ENCODE data around the gene KCTD15.

Gene KCTD15

DNA sequence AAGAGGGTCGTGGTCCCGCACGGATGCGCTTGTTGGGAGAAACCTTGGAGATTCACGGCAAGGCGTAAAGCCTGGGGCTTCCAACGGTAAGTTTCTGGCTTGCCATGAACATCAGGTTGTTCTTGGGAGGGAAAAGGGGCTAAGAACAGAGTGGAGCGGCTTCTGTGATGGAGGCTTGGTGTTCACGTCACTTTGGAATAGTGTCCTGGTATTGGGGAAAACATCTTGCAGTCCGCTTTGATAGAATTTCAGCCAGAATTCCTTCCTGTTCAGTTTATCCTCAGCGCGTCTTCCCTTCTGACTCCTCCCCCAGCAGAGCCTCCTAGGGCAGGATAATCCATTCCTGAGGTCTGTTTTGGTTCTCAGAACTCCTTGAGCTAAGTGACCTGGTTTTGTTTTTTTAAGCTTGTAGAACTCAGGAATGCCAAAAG is 2.0 kb downstream of the KCTD15 start:
- no peak for DNase-seq

DNA sequence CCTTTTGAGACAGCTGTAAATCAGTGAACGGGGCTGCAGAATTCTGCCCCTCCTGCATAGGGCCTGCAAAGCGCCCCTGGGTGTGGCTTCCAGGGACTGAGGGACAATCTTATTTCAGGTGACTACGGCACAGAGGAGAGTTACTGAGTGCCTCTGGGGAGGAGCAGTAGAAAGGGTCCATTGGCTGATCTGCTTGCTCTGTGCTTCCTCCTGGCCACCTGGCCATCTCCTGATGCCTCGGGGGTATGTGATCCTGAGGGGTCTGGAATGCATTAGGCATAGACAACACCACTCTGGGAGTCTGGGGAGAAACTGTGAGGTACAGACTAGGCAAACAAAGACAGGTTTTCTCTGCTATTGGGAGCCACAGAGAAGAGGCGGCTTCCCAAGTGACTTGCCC is 2.8 kb downstream of the KCTD15 start:
- no peak for DNase-seq

DNA sequence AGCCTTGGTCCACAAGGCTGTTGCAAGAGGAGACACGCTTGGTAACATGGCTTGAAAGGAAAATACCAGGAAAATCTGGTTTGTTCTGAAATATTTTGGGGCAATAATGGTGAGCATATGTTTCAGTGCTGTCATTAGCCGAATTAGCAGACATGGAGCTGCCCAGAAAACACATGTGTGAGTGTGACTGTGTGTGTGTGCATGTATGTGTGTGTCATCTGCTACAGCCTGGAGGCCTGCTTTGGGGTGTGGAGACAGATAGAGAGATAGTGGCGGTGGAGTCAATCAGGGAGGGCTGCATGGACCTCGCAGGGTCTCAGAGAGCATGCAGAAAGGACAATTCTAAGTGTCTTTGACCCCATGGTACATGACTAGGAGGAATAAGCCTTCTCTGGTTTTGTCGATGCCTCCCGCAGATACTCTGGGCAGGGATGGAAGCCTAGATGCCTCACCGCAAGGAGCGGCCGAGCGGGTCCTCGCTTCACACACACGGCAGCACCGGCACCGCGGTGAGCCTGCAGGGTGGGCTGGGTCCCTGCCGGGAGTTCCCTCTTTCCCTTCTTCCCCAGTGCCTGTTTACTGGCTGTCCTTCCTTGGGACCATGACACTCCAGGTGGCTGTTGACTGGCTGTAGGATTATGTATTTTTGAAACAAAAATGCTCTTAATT is 3.5 kb downstream of the KCTD15 start:
- no peak for DNase-seq

DNA sequence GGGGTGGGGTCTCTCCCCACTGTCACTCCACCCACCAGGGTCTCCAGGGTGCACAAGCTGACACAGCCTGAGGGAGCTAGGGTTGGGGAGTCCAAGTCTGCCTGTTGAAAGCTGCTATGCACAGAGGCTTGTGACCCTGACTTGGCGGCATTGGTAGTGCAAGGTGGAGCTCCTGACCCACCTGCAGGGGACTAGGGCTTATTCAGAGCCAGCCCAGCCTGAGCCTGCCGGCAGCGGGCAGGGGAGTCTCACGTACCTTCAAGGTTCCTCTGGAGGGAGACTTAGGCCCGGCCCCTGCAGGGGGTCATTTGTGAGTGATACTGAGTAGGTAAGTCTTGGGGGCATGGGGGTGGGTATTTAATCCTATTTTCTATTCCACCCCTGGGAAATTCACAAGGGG is 4.7 kb downstream of the KCTD15 start:
- no peak for DNase-seq

DNA sequence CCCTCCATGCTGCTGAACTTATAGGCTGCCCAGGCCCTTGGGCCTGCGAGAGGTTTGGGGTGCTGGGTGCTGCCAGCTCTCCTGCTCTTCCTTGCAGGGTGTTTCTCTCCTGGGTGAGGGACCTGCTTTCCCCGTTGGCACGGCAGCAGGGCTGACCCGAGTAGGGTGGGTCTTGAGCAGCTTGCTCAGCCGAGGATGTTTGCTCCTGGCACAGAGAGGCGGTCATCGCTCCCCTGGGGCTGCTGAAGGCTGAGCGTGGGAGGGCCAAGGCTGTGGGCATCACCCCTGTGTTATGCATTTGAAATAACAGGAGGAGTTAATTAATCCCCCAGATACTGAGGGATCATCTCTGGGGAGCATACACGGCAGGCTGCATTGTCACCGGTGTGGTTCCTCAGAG is 5.3 kb downstream of the KCTD15 start:
- DNase-seq, result no peak

DNA sequence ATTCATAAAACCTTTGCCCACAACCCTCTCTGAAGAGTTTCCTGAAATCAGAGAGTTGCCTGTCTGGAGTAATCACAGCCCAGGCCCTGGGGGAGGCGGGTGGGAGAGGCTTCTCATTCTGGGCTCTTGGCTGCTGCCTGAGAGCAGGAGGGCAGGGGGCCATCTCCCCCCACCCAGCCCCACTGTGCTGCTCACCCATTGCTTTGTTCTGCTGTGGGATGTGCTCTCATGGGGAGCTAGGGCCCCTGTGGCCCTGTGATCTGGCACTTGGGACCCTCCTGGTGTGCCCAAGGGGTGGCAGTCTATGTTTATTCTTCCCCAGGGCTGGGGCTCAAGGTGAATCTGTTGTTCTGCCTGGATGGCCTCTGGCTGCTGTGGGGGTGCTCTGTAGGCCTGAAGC is 6.1 kb downstream of the KCTD15 start:
- no peak for DNase-seq

DNA sequence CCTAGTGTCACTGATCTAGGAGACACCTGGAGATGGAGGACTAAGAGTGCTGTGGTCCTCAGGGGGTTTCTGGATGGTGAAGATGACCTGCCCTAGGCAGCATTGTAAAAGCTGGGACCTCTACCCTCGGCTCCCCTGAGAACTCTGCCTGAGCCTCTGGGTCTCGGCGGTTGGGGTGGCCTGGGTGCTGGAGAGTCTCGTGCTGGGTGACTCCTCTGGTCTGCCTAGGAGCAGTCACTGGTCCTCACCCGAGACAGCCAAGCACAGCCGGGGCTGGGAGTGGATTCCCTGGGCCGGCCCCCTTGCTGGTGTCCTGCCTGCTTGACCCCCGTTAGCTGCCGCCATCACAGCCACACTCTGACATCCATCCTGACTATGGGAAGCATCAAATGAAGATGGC is 6.7 kb downstream of the KCTD15 start:
- no peak for DNase-seq

DNA sequence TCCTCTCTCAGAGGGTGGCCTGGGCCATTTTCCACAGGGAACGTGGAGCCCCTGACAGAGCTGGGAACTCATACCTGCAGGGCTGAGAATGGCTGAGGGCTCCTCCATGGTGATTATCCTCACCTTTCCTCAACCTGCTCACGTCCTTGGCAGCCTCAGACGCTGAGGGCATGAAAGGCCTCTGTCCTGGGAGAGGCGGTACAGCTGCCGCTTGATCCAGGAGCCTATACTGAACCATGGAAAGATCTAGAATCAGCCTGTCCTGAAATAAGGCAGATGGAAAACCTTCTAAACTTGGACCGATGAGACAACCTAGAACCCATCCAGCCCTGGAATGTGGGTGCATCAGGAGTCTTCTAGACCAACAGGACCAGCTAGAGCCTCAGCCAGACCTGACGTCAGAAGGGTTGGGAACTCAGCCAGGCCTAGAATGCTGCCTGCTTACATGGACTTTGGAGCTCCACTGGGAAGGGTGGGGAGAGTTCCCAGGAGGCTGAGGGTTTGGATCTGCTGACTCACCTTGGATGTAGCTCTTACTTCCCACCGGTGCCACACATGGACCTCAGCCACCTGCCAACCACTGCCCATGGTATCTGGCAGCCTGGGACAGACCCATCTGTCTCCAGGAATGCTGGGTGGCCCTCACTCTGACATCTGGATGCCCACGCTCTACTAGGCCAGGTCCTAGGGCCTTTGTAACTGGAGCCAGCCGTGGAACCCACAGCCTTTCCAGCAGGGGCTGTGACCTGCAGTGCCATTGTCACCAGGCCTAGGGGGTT is 7.5 kb downstream of the KCTD15 start:
- DNase-seq, result no peak

DNA sequence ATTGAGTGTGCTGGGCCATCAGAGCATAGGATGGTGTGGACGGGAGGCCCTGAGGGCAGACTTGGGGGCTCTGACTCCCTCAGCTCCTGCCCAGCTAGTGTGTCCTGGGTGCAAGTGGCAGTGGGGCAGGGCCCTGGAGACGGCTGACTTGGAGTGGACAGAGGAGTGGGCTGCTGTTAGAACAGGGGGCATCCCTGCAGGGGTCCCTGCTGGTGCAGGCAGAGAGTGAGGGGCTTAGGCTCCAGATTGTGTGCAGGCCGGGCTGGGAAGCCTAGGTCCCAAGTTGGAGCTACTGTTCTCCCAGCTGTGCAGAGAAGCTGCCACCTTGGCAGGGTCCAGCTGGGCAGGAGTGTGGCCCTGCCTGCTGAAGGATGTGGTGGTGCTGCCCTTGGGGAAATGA is 8.6 kb downstream of the KCTD15 start:
- no peak for DNase-seq

DNA sequence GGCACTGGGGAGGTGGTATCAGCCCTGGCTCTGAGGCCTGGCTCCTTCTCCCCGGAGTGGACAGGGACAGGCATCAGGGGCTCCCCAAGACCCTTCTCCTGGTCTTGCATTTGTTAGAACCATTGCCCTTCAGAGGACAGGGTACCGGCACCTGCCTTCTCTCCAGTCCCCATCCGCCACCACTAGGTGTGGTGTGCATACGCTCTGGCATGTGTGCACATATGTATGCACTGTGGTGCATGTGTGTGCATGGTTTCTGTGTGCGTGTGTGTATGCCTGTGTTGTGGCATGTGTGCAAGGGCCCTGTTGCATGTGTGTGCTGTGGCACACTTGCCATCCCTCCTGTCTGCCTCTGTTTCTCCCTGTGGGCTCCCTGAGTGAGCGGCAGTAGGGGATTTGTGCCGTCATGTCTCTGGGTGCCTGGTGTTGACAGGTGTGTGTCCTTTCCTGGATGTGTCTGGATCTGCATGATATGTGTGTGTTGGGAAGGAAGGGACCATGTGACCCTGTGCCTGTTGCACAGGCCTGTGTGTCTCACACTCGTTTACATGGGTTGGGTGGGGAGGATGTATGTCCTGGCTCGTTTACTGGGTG is 9.3 kb downstream of the KCTD15 start:
- no peak for DNase-seq

DNA sequence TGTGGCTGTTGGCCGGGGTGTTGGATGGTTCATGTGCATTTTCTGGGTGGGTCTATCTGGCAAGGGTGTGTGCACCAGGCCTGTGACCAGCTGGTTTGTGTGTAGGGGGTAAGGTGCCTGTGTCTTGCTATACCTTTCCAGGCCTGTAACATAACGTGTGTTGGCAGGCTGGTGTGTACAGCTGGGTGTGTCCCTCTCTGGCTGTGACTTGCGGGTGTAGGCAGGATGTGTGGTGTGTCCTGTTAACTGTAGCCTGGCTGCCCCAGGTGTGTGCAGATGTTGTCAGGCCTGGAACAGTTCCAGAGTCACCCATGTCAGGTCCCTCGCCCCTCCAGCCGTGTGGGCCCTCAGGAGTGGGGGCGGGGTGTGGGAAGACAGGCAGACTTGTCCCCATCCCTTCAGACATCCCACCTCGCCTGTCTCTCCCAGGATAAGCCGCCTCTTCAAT is 9.8 kb downstream of the KCTD15 start:
- no peak for DNase-seq

DNA sequence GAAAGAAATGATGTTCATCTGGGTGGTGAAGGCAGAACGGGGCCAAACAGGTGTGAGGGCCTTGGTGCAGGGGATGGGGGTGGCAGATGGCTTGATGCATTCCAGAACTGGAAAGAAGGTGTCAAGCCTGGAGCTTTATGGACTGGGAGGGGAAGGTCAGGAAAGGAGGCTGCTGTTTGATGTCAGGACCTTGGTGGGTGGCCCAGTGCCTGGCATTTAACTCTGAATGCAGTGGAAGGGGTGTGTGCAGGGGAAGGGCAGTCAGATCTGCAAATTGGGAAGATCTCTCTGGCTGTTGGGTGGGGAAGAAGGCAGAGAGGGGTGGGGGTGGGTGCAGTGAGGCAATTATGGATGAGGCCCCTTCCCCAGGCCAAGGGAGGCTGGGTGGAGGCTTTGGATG is 11.7 kb downstream of the KCTD15 start:
- no peak for DNase-seq

DNA sequence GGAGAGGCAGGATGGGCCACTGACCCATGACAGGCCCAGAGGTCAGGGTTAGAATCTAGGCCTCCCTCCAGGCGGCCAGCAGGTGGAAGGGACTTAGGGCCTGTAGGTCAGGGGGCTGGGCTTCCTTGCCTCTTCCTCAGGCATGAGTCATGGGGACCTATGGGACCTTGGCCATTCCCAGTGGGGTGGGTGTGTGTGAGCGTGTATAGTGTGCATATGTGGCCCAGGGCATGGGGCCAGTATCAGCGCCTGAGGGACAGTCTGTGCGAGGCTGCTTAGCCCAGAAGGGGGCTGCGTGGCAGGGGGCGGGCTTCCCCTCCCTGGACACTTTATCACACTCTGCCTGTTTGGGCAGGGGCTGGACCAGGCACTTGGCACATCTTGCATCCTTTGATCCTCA is 13.3 kb downstream of the KCTD15 start:
- DNase-seq, result no peak

DNA sequence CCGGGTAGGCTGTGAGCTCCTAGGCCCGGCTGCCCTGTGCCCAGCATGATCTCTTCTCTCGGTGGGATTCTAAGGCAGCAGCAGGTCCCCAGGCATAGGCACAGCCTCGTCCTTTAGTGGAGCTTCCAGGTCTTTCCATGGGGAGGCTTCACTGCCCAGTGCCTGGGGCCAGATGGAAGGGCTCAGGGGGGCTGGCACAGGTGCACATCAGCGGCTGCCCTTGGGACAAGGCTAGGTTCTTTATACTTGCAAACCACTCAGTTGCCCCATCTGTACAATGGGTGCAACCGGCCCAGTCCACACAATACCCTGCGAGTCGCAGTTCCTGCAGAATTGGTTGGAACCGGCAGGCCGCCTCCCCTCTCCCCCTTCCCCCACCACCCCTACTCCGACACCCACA is 14.2 kb downstream of the KCTD15 start:
- no peak for DNase-seq

DNA sequence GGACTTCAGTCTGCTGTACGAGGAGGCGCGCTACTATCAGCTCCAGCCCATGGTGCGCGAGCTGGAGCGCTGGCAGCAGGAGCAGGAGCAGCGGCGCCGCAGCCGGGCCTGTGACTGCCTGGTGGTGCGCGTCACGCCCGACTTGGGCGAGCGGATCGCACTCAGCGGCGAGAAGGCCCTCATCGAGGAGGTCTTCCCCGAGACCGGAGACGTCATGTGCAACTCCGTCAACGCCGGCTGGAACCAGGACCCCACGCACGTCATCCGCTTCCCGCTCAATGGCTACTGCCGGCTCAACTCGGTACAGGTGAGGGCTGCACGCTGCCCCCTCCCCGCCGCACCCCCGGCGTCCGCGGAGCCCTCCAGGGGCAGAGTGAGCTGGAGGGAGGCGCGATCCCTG is 14.6 kb downstream of the KCTD15 start:
- DNase-seq, result no peak

DNA sequence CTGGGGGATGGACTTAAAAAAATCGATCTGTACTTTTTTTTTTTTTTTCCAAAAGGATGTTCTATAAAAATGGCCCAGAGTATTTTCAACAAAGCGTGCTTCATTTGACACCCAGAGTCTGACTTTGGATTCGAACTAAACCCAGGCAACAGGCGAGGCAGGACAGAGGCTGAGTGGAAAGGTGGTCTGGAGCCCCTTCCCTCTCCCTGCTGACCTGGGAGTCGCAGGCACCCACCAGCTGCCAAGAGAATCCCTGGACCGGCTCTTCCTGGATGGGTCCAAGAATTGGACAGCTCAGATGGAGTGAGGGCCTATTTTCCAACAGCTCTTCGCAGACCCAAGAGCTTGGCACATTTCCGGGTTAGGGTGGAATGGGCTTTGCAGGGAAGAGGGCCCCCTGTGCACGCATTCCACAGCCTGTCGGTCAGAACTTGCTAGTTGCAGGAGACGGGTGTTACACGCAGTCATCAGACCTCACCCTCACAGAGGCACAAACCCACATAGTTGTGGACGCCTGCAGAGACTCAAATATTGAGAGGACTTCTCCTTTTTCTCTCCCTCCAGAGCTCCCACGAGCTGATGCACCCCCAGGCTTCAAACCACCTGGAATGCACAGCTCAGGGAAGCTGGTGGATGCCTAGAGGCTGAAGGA is 15.2 kb downstream of the KCTD15 start:
- DNase-seq, result no peak

DNA sequence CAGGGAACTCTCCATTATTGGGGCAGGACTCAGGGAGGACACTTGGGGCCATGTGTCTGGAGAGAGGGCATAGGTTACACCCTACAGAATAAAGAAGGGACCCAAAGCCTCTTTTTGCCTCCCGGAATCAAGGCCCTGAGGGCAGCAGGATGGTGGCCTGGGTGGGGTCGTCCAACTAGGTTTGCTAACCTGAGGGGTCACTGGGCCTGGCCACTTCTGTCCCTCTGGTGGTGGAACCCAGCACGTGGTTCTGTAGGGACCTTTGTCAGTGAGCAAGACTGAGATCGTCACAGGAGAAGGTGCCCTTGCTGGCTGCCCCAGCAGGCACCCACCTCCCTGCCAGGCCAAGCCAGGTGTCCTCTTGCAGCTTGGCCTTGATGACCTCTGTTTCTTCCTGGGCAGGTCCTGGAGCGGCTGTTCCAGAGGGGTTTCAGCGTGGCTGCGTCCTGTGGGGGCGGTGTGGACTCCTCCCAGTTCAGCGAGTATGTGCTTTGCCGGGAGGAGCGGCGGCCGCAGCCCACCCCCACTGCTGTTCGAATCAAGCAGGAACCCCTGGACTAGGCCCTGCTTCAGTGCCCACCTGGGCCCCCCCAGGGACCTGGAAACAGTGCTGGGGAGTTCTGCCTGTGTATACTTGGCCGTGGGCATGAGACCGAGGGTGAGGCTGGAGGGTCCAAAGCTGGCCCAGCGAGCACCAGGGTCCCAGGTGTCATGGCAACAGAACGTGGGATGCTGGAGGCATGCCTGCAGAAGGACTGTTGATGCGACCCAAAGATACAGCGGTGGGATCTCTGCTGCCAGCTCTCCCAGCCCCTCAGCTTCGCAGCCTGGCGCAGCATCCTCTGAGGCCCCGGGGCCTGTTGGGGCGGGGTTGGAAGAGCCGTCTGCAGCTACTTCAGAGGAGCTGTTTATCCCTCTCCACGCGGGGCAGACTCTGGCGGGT is 16.0 kb downstream of the KCTD15 start:
- DNase-seq, result no peak

DNA sequence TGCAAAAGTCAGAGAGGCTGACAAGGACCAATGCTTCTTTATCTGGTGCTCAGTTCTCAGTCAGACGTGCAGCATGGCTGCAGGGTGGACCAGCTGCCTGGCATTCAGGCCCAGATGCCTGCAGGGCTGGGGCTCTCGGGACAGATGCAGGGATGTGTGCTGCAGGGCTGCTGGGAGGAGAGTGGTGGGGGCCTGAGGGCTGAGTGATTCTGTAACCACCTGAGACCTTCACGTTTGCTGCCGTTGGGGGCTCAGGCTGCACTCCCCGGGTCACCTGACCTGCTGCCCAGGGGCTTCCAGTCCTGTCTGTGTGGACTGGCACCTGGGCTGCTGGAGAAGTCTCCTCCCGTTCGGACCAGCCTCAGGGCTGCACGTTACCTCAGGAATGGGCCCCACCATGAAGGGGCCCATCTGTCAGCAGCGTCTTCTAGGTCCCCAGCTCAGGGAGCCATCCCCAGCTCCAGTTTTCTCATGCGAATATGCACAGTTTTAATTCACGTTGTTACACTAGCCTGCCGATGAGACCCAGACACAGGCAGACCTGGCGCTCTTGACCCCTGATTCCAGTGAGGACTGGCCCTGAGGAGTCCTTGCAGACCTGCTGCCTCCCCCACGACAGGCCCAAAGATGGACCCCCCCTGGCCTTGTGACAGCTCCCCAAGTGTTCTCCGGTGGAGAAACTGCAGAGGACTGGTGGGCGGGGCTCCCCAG is 16.9 kb downstream of the KCTD15 start:
- no peak for DNase-seq

DNA sequence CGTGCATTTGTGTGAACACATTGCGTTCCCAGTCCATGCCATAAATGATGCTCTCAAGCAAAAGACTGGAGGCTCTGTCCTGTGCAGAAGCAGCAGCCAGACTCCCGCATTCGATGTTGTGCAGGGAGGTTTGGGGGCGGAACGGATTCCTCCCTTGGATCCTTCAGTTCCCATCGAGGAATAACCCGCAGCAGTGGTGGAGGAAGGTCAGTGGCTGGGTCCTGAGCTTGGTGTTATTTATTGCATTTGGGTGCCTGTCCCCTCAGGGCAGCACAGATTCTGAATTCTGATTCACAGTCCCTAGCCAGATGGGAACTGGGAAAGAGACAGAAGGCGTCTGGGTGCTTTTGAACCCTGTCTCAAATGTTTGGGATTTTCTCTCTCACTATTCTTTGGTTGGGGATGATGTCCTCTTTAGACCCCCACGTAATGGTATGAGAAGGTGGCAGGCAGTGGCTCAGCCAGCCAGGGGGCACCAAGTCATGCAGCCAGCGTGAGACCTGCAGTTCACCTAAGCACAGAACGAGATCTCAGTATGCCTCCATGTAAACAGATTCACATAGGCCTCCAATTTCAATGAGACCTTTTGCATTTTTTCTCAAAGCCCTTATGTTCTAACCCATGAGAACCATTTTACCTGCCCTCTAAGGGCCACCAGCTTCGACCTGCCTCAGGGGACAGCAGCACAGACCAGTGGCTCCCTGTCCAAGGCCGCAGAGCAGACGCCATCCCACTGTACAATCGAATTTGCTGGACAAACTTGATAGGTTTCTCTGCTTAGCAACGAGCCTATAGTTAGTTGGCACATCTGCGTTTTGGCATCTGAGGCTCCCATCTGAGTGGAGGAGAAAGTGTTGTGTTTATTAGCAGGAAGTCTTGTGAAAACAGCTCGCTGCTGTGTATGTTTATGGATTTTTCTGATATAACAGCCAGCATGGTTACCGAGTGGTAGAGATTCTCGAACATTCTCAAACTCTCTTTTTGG is 17.8 kb downstream of the KCTD15 start:
- no peak for DNase-seq

Data from activated CD4-positive, alpha-beta T cell treated with anti-CD3 and anti-CD28 coated beads, Interleukin-2, amount 50 U/mL, for 48 hours (primary cell).